ENCODE results near the gene FNDC8. TPM values are rescaled to one million over a fixed set of nuclear protein-coding genes. Genes with fewer than 3 reads are reported as not detected.
"Not testable (repeated sequence)": the region's sequence is repeated elsewhere in the genome, so short reads cannot be mapped to it uniquely, and the experiment has no call there.

The FNDC8 gene
- total and polyA plus RNA-seq, 12 donors: not detected

- no peak for TF ChIP-seq CTCF (IDR thresholded peaks at IDR 0.05)
- DNase-seq: no peak
- intact Hi-C loops (cut with DNase I): no loop called here
- H3K36me3 ChIP-seq: peaks cover 0 to 71% (median 32%) of the 10 kb centered on the region in 9 donors
- H3K9me3 ChIP-seq: no peaks in the 10 kb centered on the region
- H3K4me3 ChIP-seq: no peak overlapping the region
- no peak for ATAC-seq
- H3K27me3 ChIP-seq: no peaks in the 10 kb centered on the region
- no peaks in the 10 kb centered on the region for H3K4me1 ChIP-seq
- 97 to 99% methylated on average over 5 of the region's 5 CpGs for WGBS, 2 donors
- no peak overlapping the region for H3K27ac ChIP-seq
Observed at GRCh38 chr17:35104844-35105450, 16.5 kb upstream of the FNDC8 start.

- DNase-seq, H3K27me3 ChIP-seq, H3K4me1 ChIP-seq, H3K9me3 ChIP-seq, H3K27ac ChIP-seq, ATAC-seq, H3K4me3 ChIP-seq: not testable (repeated sequence)
- 97 to 98% methylated on average over 17 of the region's 17 CpGs for WGBS, 2 donors
- H3K36me3 ChIP-seq: peaks cover 0 to 15% (median 8%) of the 10 kb centered on the region in 9 donors
- intact Hi-C loops (cut with DNase I): loop anchor here in 4 of 10 donors (10.0 kb wide), 3 partner anchors 116 to 686 kb away; no protein-coding TSS in a partner anchor
Observed at GRCh38 chr17:35110791-35111190, 10.6 kb upstream of the FNDC8 start.

GRCh38 chr17:35116845-35117244 lies 4.6 kb upstream of the FNDC8 start:
- H3K4me1 ChIP-seq: peaks cover 3 to 22% (median 13%) of the 10 kb centered on the region in 9 donors
- no peak for ATAC-seq
- 84 to 85% methylated on average over 12 of the region's 12 CpGs for WGBS, 2 donors
- no peaks in the 10 kb centered on the region for H3K36me3 ChIP-seq
- no peaks in the 10 kb centered on the region for H3K27me3 ChIP-seq
- intact Hi-C loops (cut with DNase I): loop anchor here in 4 of 10 donors (10.0 kb wide), 3 partner anchors 122 to 692 kb away; no protein-coding TSS in a partner anchor
- H3K9me3 ChIP-seq: no peaks in the 10 kb centered on the region
- no peak for TF ChIP-seq CTCF (IDR thresholded peaks at IDR 0.05)
- DNase-seq: no peak
- no peak overlapping the region for H3K4me3 ChIP-seq
- no peak overlapping the region for H3K27ac ChIP-seq

- intact Hi-C loops (cut with DNase I): loop anchor here (2.0 to 10.0 kb wide), 7 partner anchors 29 to 697 kb away; no protein-coding TSS in a partner anchor
- peaks cover 3 to 22% (median 13%) of the 10 kb centered on the region in 9 donors for H3K4me1 ChIP-seq
- H3K4me3 ChIP-seq: no peak overlapping the region
- DNase-seq (no peak), ATAC-seq (no peak)
- H3K36me3 ChIP-seq: no peaks in the 10 kb centered on the region
- no peak overlapping the region for H3K27ac ChIP-seq
- no peaks in the 10 kb centered on the region for H3K9me3 ChIP-seq
- TF ChIP-seq CTCF (IDR thresholded peaks at IDR 0.05): peak in 1 of 9 donors; percentile 16
- H3K27me3 ChIP-seq: no peaks in the 10 kb centered on the region
Observed at GRCh38 chr17:35117984-35118383, 3.4 kb upstream of the FNDC8 start.

All from heart right ventricle (tissue), 16 donors.